HG03460 (cell line): ENCODE data around the gene WDSUB1.

ENCODE experiments used
- ATAC-seq: cut with Tn5 transposase; IDR thresholded peaks from one replicate; pipeline ENCODE4 v1.9.1; 2021; ENCODE audit not compliant: unreplicated experiment

The WDSUB1 gene

GRCh38 chr2:159225025-159226016 is 61.2 kb downstream of the WDSUB1 start:
- ATAC-seq = no peak

- no peak for ATAC-seq
Observed at GRCh38 chr2:159224061-159224813, 62.3 kb downstream of the WDSUB1 start.

GRCh38 chr2:159219394-159219998 is 67.0 kb downstream of the WDSUB1 start:
- ATAC-seq = no peak

GRCh38 chr2:159218389-159218788 is 68.1 kb downstream of the WDSUB1 start:
- no peak for ATAC-seq

- ATAC-seq = no peak
Observed at GRCh38 chr2:159217676-159218075, 68.8 kb downstream of the WDSUB1 start.

- ATAC-seq = no peak
Observed at GRCh38 chr2:159215116-159215515, 71.4 kb downstream of the WDSUB1 start.

GRCh38 chr2:159214325-159214865 is 72.1 kb downstream of the WDSUB1 start:
- ATAC-seq = no peak

GRCh38 chr2:159213296-159213695 is 73.2 kb downstream of the WDSUB1 start:
- ATAC-seq = no peak

- no peak for ATAC-seq
Observed at GRCh38 chr2:159211447-159212396, 74.8 kb downstream of the WDSUB1 start.

- peak; percentile 80 for ATAC-seq
Observed at GRCh38 chr2:159209341-159210306, 76.9 kb downstream of the WDSUB1 start.

- no peak for ATAC-seq
Observed at GRCh38 chr2:159208438-159208837, 78.1 kb downstream of the WDSUB1 start.

- no peak for ATAC-seq
Observed at GRCh38 chr2:159206736-159207380, 79.6 kb downstream of the WDSUB1 start.

- no peak for ATAC-seq
Observed at GRCh38 chr2:159204381-159205144, 81.9 kb downstream of the WDSUB1 start.

- no peak for ATAC-seq
Observed at GRCh38 chr2:159202568-159203071, 83.9 kb downstream of the WDSUB1 start.

- peak; percentile 98 for ATAC-seq
Observed at GRCh38 chr2:159201360-159202063, 85.0 kb downstream of the WDSUB1 start.

- peak; percentile 4 for ATAC-seq
Observed at GRCh38 chr2:159200498-159200897, 86.0 kb downstream of the WDSUB1 start.
